PC-9 (cell line): ENCODE data around the gene KLC1. TPM values are rescaled to one million over a fixed set of nuclear protein-coding genes. Genes with fewer than 3 reads are reported as not detected.

Experiments used
- BruUV-seq: library from RNA; stranded (reverse); fragments of 400-500 nt; replicated peaks from 2 replicates; lab custom pipeline; 2021; lab: Mats Ljungman, UMichigan
- CTCF ChIA-PET: fragments of 300-600 bp; sonication (Branson Sonifier 250); formaldehyde crosslinking; loops from one replicate; lab custom pipeline; 2022; ENCODE audit warnings: antibody characterized with exemption; lab: Charles Lee
- POLR2A ChIA-PET: fragments of 300-600 bp; sonication (Branson Sonifier 250); formaldehyde crosslinking; loops from one replicate; lab custom pipeline; 2022; ENCODE audit warnings: antibody characterized with exemption; ENCODE audit not compliant: unreplicated experiment; lab: Charles Lee
- DNase-seq, 2 experiments: peaks; one replicate each; pipeline versions ENCODE4 v3.0.0 to v3.0.0-alpha.2; 2015 to 2022; ENCODE audit warnings: mixed read lengths in 1 of 2
- H2AFZ ChIP-seq: fragments of 200-600 bp; sonication (generic); 2 replicates; pipeline ENCODE4 v1.8.1; 2017; ENCODE audit warnings: antibody characterized with exemption
- H3F3A ChIP-seq: fragments of 200-600 bp; sonication (generic); 2 replicates; pipeline ENCODE4 v1.8.1; 2017; ENCODE audit warnings: antibody characterized with exemption, mild to moderate bottlenecking, low read depth; ENCODE audit not compliant: insufficient read depth
- H3K27ac ChIP-seq: fragments of 200-600 bp; sonication (generic); 2 replicates; pipeline ENCODE4 v1.6.1; 2016; ENCODE audit warnings: mixed run types
- H3K27me3 ChIP-seq: fragments of 200-600 bp; sonication (generic); 2 replicates; pipeline ENCODE4 v1.6.1; 2016; ENCODE audit warnings: low read depth, mixed run types; ENCODE audit not compliant: insufficient read depth
- H3K36me3 ChIP-seq: fragments of 200-600 bp; sonication (generic); 2 replicates; pipeline ENCODE4 v1.6.1; 2016; ENCODE audit warnings: low read depth, mixed run types
- H3K4me1 ChIP-seq: fragments of 200-600 bp; sonication (generic); replicated peaks from 2 replicates; pipeline ENCODE4 v1.6.1; 2016; ENCODE audit warnings: mixed run types; ENCODE audit not compliant: insufficient read depth
- H3K4me2 ChIP-seq: fragments of 200-600 bp; sonication (generic); 2 replicates; pipeline ENCODE4 v1.6.1; 2017; ENCODE audit warnings: mixed run types
- H3K4me3 ChIP-seq: fragments of 200-600 bp; sonication (generic); 2 replicates; pipeline ENCODE4 v1.6.1; 2016; ENCODE audit warnings: mixed run types
- H3K79me2 ChIP-seq: fragments of 200-600 bp; sonication (generic); 2 replicates; pipeline ENCODE4 v1.6.1; 2017; ENCODE audit warnings: low read depth, mixed run types
- H3K9me2 ChIP-seq: fragments of 200-600 bp; sonication (generic); 2 replicates; pipeline ENCODE4 v1.8.1; 2017; ENCODE audit warnings: mild to moderate bottlenecking; ENCODE audit not compliant: insufficient read depth
- H3K9me3 ChIP-seq: fragments of 200-600 bp; sonication (generic); 2 replicates; pipeline ENCODE4 v1.8.1; 2016; ENCODE audit warnings: low read depth; ENCODE audit not compliant: insufficient read depth
- H4K20me1 ChIP-seq: fragments of 200-600 bp; sonication (generic); 2 replicates; pipeline ENCODE4 v1.8.1; 2017; ENCODE audit not compliant: insufficient read depth
- CTCF ChIP-seq: fragments of 200-600 bp; sonication (generic); conservative IDR thresholded peaks from 2 replicates; pipeline ENCODE4 v1.6.1; 2017; ENCODE audit warnings: mixed run types, antibody characterized with exemption, mild to moderate bottlenecking, moderate library complexity
- EZH2 ChIP-seq: fragments of 200-600 bp; sonication (generic); IDR thresholded peaks from 2 replicates; pipeline ENCODE4 v1.8.0; 2017; ENCODE audit warnings: antibody characterized with exemption, low read depth
- intact Hi-C: fragments of 100-400 bp; cut with micrococcal nuclease; formaldehyde crosslinking; loops from one replicate; pipeline ENCODE4 v1.10.0; 2022; ENCODE audit not compliant: unreplicated experiment
- total RNA-seq: library from RNA; stranded (reverse); gene quantifications from 2 replicates; pipeline ENCODE4 v1.2.3, GENCODE V29; 2021

The KLC1 gene
- total RNA-seq, 1 experiment from 2014 or later = 254 TPM

GRCh38 chr14:103667671-103668070 is 38.7 kb downstream of the KLC1 start:
- Histone ChIP-seq H3K9me2 (no peaks in the 10 kb centered on the region), H3K4me1 (no peaks in the 10 kb centered on the region), H3K79me2 (0 out of 2 replicates have a peak, but pooled peaks cover 17% of the 10 kb centered on the region), H3K36me3 (peaks cover 55% of the 10 kb centered on the region), H3K9me3 (no peaks in the 10 kb centered on the region), H3K4me3 (no peak overlapping the region), H3F3A (peaks cover 38% of the 10 kb centered on the region), H3K27ac (no peak overlapping the region), H4K20me1 (peaks cover 65% of the 10 kb centered on the region), H3K4me2 (no peak overlapping the region), H3K27me3 (no peaks in the 10 kb centered on the region), H2AFZ (no peak overlapping the region)
- DNase-seq = no peak
- intact Hi-C loops = no loop called here
- CTCF ChIA-PET = interaction anchor here (0.8 to 1.1 kb wide), 3 partner anchors 16 to 87 kb away, joined by 3 to 4 read pairs (median 3); no protein-coding TSS in a partner anchor
- no TSS peak for BruUV-seq
- POLR2A ChIA-PET = interaction anchor here (0.6 kb wide), 1 partner anchor 106 kb away, joined by 7 read pairs; no protein-coding TSS in a partner anchor
- TF ChIP-seq EZH2 = no peak
- no peak for TF ChIP-seq CTCF

DNA sequence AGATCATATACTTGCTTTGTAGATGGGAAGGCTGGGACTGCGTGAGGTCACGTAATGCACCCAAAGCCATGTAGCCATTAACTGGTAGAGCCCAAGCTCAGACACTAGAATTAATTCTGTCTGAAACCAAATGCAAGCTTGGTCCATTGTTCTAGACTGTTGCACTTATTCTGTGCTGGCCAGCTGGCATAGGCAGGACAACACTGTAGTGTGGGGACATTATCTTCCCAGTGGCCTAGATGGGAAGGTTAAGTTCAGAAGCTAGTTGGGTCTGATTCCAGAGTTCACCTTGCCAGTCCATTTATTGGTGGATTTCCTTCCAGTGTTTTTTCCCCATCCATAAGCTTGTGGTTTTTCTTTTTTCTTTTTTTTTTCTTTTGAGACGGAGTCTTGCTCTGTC is 39.1 kb downstream of the KLC1 start:
- H3K4me1 ChIP-seq = no peaks in the 10 kb centered on the region
- H3K9me2 ChIP-seq = no peaks in the 10 kb centered on the region
- no peak for TF ChIP-seq EZH2
- no peak for TF ChIP-seq CTCF
- DNase-seq = no peak
- 0 out of 2 replicates have a peak, but pooled peaks cover 16% of the 10 kb centered on the region for H3K79me2 ChIP-seq
- no peak overlapping the region for H2AFZ ChIP-seq
- H3K27ac ChIP-seq = no peak overlapping the region
- no peaks in the 10 kb centered on the region for H3K27me3 ChIP-seq
- no peak overlapping the region for H3K4me2 ChIP-seq
- peaks cover 42% of the 10 kb centered on the region for H3F3A ChIP-seq
- POLR2A ChIA-PET = no interaction called here
- CTCF ChIA-PET = interaction anchor here (0.8 to 1.1 kb wide), 2 partner anchors 17 to 55 kb away, joined by 3 to 4 read pairs; no protein-coding TSS in a partner anchor
- intact Hi-C loops = no loop called here
- H3K9me3 ChIP-seq = no peaks in the 10 kb centered on the region
- no TSS peak for BruUV-seq
- peaks cover 57% of the 10 kb centered on the region for H3K36me3 ChIP-seq
- no peak overlapping the region for H3K4me3 ChIP-seq
- H4K20me1 ChIP-seq = peaks cover 66% of the 10 kb centered on the region

DNA sequence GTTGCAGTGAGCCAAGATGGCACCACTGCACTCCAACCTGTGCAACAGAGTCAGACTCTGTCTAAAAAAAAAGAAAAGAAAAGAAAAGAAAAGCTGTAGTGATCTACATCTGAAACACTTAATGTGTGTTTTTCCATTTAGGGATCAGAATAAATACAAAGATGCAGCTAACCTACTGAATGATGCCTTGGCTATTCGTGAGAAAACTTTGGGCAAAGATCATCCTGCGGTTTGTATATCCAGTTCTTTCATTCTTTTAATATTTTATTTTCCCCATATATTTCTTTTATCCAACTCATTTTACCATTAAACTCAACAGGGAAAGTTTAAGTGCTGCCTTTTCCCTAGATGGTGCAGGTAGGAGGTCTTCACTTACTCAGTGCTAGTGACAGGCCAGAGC is 40.4 kb downstream of the KLC1 start:
- BruUV-seq = no TSS peak
- H3K4me3 ChIP-seq = no peak overlapping the region
- ChIA-PET POLR2A (no interaction called here), CTCF (interaction anchor here (0.6 to 0.9 kb wide), 2 partner anchors 11 to 15 kb away, joined by 4 to 7 read pairs; no protein-coding TSS in a partner anchor)
- H3K9me3 ChIP-seq = no peaks in the 10 kb centered on the region
- no peaks in the 10 kb centered on the region for H3K27me3 ChIP-seq
- H3K79me2 ChIP-seq = 0 out of 2 replicates have a peak, but pooled peaks cover 5% of the 10 kb centered on the region
- no peak overlapping the region for H3K27ac ChIP-seq
- DNase-seq = no peak
- TF ChIP-seq CTCF (no peak), EZH2 (no peak)
- peaks cover 54% of the 10 kb centered on the region for H4K20me1 ChIP-seq
- H3K4me2 ChIP-seq = no peak overlapping the region
- peaks cover 64% of the 10 kb centered on the region for H3K36me3 ChIP-seq
- no peak overlapping the region for H2AFZ ChIP-seq
- H3K9me2 ChIP-seq = no peaks in the 10 kb centered on the region
- peaks cover 41% of the 10 kb centered on the region for H3F3A ChIP-seq
- intact Hi-C loops = no loop called here
- no peaks in the 10 kb centered on the region for H3K4me1 ChIP-seq
